HG03025 (cell line): ENCODE results near the gene FAM163A.
"Not testable (repeated sequence)": the region's sequence is repeated elsewhere in the genome, so short reads cannot be mapped to it uniquely, and the experiment has no call there.

Source experiments
- ATAC-seq: cut with Tn5 transposase; IDR thresholded peaks from one replicate; pipeline ENCODE4 v1.9.1; 2021; ENCODE audit warnings: mild to moderate bottlenecking, moderate library complexity; ENCODE audit not compliant: unreplicated experiment, low FRiP score

The FAM163A gene

DNA sequence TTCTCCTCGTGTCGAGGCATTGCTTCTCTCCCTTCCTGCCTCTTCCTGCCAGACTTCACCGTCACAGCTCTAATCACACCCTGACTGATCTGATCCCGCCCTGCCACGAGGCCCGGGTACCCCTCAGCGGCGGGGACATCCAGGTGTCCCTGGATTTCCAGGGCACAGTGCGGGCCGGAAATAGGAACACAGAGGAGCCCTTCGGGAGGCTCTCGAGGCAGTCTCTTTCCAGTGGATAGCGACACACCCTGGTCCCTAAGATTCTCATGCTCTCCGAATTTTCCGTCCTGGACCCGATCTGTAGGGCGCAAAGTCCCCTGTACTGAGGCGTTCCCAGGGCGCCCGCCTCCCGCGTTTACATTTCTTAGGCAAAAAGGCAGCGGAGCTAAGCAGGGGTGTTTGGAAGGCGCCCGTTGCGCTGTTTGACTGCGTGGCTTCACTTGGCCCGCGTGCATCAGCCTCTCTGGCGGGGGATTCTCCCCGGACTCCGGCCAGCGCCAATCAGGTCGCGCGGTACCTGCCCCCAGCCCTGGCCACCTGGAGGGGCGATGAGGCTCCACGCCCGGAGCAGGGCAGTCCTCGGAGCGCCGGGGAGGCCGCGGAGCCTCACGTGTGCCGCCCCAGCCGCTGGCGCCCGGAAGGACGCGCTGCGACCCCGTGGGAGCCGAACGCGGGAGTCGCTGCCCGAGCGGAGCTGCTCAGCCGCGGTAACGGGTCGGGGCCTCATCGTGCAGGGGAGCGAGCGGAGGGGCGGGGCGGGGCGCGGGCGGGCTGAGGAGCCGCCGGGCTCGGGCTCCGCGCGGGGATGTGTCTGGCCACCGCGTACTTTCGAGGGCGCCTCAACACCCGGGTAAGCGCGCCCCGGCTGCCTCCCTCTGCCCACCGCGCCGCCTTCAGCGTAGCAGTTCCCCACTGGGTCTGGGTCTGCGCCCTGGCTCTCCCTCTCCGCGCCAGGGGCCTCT is at the start of gene FAM163A:
Gene FAM163A, plus strand, starts transcription at position 575 of the 962 bp plus-strand sequence. CDS start 69,807 bp downstream, outside the sequence.
- ATAC-seq = no peak

DNA sequence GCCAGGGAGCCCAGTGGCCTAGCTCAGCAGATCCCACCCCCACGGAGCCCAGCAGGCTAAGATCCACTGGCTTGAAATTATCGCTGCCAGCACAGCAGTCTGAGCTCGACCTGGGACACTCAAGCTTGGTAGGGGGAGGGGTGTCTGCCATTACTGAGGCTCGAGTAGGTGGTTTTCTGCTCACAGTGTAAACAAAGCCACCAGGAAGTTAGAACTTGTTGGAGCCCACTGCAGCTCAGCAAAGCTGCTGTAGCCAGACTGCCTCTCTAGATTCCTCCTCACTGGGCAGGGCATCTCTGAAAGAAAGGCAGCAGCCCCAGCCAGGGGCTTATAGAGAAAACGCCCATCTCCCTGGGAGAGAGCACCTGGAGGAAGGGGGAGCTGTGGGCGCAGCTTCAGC is 48.6 kb upstream of the FAM163A start:
- ATAC-seq = not testable (repeated sequence)

DNA sequence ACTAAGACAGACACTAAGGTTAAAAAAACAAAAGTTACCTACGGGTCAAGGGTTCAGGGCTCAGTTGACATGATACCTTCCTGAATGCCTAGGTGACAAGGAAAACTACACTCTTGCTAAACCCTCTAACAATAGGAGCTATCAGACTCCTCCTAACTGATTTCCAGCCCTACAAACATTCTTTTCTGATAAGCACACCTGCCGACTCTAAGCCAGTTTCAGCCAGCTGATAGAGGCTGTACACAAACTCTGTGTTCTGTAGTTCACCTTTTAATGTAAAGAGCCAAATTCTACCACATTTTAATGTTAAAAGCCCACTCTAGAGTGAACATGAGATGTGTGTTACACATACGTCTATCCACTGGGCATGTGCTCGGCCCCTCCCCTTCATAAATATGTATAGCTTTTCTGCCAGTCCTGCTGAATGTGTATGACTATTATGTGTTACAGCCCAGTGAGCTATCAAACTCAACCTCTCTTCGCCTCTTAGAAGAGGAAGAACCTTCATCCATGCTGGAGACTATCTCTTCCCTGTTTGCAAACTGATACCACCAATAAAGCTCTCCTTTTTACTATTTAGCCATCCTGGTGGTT is 40.0 kb upstream of the FAM163A start:
- no peak for ATAC-seq

DNA sequence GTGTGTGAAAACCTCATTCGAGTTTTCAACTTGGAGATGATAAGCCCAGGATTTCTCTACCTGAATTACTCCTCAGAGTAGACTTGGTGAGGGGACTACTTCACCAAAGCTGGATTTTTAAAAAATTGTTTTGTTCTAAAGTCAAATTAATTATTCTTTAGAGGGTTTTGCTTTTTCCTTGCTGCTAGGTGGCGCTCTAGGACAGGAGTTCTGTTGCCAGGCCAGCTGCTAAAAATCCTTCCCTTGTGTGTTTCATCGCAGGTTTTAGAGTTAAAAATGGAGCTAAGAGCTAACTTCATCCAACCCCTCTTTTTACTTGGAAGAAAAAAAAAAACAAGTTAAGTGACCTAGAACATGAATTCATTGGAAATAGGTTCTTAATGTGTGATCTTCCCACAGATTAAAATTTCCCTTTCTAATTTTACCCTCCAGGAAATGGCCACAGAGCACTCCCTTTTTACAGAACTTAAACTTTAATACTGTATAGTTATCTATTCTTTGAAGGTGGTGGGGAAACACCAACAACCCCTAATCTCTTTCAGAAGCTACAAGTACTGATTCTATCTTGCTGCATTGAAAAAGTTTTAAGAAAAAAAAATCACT is 36.7 kb upstream of the FAM163A start:
- ATAC-seq = no peak

DNA sequence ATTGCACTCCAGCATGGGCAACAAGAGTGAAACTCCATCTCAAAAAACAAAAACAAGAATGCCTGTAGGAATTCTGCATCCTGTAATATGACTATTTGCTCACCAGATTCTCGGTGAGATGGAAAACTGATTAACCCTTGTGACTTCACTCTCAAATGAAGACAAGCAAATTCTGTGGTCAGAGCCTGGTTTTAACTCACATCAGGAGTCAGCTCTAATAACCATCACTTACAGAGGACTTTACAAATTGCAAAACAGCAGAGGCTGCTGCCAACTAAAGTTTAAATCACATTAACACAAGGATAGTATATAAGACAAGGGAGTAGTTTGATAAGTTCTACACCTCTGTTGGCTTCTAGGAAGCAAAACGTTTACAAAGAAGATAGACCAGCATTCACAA is 35.7 kb upstream of the FAM163A start:
- ATAC-seq = no peak

DNA sequence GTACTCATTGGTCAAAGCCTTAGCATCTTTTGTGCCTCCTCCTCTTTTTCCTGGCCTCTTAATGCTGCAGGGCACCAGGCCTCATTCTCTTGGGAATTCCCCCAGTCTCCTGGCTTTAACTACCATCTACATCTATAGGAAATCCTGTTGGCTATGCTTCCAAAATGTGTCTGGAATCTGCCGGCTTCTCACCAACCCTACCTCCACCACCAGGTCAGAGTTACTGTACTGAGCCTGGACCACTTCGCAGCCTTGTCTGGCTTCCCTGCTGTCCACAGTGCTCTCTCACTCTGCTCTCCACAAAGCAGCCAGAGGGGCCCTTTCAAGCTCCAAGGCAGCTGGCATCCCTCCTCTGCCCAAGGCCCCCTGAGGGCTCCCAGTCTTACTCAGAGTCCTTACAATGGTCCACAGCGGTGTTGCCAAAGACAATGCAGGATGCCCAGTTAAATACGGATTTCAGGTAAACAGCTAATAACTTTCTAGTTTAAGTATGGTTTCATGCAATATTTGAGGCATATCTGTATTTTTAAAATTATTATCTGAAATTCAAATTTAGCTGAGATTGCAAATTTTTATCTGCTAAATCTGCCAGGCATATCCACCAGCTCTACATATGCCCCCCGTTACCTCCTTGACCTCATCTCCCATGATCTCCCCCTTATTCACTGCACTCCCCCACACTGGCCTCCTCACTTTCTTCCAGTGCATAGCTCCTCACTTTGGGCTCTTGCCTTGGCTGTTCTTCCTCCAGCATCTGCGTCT is 34.5 kb upstream of the FAM163A start:
- no peak for ATAC-seq

DNA sequence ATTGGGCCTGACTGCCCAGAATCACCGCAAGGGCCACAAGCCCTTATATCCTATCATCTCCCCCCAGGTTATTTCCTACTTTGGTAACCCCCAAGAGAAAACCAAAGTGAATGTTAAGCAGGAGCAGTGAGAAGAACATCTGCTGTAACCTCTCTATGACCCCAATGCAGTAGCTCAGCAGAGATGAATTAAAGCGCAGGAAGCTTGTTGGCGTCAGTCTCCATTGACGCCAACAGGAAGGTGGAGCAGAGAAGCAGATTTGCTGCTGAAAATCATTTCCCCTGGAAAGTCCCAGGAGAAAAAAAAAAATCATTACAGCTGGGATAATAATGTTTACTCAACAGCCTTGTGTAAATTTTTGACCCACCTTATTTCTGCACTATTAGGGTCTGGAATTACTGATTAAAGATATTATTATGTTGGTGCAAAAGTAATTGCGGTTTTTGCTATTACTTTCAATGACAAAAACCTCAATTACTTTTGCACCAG is 33.2 kb upstream of the FAM163A start:
- no peak for ATAC-seq

DNA sequence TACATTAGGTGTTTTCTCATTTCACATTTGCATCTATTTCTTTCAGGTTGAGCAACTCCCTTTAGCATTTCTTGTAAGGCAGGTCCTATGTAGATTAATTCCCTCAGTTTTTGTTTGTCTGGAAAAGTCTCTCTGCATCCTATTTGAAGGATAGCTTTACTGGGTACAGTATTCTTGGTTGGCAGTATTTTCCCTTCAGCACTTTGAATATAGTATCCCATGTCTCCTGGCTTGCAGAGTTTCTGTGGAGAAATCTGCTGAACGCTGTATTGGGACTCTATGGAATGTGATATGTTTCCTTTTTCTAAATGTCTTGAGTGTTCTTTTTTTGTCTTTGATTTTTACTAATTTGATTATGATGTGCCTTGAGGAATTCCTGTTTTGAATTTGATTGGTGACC is 28.9 kb upstream of the FAM163A start:
- ATAC-seq = no peak

DNA sequence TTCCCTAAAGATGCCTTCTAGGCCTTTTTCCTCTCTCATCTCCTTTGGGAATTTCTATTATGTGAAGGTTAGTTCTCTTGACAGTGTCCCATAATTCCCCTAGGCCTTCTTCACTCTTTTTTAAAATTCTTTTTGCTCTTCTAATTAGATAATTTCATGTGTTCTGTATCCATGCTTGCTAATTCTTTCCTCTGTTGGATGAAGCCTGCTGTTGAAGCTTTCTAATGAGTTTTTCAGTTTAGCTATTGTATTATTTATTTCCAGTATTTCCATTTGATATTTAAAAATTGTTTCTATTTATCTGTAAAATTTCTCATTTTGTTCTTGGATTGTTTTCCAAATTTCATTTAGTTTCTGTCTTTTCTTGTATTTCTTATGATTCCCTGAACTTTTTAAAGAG is 28.5 kb upstream of the FAM163A start:
- ATAC-seq = no peak

DNA sequence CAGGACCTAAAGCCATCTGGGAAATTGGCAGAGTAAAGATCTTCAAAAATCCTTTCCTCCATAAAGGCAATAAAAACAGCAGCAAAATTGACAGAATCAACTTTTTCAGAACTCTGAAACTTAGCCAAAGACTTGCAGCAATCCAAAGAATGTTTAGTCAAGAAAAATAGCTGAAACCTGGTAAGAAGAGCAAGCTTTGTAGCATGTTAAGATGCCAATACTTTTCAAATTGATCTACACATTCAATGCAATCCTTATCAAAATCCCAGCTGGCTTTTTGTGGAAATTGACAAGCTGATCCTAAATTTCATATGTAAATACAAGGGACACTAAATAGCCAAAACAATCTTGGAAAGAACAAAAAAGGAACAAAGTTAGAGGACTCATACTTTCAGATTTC is 23.8 kb upstream of the FAM163A start:
- ATAC-seq = no peak

DNA sequence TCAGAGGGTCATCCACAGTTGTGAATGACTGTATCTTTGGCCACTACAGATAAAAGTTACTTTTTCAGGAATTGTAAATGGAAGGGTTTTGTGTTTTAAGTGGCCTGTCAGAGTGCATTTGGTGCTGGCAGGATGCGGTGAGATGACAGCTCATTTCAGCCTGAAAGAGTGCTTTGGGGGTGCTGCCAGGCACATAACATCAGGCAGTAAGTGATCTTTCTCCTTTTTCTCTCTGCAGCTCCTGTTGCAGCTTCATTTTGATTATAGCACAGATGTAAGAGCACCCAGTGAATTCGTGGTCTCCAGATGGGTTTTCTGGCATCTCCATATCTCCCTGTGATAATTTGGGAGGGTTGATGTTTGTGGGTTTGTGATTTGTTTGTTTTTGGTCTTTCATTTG is 14.8 kb upstream of the FAM163A start:
- ATAC-seq = no peak

DNA sequence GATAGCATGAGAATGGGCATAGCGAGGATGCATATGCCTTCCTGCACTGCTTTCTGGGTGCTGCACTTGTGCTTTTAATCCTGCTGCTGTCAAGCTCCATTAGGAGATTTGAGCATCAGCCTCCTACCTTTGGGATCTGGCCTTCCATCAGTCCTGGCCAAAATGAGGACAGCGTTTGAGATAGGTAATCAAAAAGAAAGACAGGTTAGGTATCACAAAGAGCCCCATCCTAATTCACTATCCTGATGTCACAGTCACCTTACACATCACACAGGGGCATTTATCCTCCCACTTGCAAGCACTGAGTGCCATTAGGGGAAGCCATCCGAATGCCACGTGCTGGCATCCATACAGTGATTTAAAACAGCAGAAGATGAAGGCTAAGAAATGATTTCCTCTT is 13.2 kb upstream of the FAM163A start:
- no peak for ATAC-seq

DNA sequence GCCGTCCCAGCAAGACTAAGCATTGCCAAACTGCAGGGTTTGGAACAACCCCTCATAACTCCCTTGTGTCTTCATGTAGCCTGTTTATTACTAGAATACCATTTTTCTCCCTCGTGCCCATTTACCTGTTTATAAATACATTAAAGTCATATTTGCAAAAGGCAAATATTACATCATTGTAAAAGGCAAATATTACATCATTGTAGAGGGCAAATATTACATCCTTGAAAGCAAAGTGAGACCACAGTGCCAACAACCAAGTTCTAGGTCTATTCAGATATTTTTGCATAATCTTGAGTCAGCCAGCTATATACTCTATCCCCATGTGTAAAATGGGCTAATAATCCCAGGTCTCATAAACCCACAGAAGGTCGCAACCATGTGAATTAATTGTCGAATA is 11.4 kb upstream of the FAM163A start:
- no peak for ATAC-seq

DNA sequence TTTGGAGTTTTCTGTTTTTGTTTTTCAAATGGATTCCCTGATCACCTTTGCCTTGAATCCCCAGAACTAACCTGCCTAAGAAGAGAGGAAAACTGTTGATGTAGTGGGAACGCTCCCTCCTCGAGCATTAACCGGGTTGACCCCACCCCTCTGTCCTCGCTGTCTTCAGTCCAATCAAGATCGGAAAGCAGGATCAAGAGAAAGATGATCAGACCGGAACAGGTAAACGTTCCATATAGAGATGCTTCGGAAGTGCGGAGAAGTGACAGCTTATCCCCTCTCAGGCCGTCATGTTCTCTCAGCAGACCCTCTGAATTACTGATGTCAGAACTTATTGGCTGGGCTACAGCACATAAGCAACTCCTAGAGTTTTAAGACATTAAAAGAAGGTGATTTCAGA is 800 bp upstream of the FAM163A start:
- no peak for ATAC-seq

DNA sequence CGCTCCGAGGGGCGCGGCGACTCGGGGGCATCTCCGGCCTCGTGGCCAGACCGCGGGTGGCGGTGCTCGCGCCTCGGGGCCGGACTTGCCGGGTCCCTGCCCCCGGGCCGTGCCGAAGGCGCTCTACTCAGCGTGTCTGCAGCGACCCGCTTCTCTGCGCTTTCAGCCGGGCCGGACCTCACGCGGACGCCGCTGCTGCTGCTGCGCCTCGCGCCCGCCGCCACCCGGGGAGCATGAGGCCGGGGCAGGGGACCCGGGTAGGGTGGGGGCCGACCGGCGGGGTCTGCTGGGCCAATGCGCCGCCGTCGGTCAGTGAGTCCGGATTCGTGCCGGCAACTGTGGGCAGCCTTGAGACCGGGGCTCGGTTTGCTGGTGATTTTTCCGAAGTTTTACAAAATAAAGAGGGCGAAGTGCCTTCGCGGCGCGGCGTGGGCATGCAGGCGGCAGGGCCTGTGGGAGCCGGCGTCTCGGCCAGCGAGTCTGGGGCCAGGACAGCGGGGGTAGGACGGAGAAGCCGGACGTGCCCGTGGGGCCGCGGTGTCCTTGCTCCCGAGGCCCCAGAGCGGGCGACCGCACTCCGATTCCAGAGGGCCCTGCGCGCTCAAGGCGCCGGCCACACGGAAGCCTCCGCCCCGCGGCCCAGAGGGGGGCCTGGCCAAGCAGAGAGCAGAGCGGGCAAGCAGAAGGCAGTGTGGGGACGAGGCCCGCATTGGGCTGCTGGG is 749 bp downstream of the FAM163A start:
- no peak for ATAC-seq

DNA sequence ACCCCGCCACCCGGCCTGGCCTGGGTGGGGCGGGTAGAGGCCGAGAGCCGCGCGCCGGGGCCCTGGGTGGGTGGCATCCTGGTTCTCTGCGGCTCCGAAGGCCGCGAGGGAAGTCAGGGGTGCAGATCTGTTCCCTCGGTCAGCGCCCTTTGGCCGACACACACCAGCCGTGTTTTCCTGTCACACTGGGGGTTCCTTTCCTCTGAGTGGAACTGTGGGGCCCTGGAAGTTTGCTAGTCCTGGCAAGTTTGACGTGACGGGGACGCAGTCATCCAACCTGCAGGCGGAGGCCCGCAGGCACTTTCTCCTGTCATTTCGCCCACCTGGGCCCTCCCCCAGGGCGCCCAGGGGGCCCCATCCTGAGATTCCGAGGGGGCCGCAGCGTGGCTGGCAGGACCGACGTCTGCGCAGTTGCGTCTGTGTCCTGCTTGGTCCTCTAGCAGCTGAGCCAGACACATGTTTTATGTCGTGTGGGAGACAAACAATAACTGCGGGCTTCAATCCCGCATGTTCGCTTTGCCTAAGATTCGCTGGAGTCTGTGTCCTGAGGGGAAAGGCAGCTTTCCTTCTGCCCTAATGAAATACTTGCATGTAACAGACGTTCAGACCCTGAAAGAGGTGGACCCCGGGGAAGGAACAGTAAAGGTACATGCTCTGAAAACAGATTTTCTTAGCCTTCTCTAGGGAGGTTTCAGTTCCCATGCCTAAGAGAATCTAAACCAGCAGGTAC is 1.5 kb downstream of the FAM163A start:
- ATAC-seq = no peak

DNA sequence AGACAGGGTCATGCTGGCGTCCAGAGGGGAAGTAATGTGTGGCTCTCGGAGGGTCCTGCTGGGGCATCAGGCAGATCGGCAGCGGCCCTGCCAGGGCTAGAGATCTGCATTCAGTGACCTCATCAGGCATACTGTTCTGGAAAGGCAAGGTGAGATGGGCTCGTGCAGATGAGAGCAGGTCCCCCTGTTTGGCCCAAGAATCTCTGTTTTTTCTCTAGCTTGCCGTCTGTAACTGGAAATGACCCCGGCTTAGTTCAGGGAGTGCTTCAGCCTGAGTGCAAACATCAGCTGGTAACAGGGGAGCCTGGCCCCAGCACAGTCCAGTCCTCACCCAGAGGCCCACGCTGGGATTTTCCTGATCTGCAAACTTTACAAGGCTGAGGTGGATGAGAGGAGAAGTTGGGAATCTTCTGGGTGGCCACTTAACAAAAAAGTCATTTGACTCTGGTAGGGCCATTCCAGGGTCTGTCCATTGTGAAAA is 2.1 kb downstream of the FAM163A start:
- no peak for ATAC-seq

DNA sequence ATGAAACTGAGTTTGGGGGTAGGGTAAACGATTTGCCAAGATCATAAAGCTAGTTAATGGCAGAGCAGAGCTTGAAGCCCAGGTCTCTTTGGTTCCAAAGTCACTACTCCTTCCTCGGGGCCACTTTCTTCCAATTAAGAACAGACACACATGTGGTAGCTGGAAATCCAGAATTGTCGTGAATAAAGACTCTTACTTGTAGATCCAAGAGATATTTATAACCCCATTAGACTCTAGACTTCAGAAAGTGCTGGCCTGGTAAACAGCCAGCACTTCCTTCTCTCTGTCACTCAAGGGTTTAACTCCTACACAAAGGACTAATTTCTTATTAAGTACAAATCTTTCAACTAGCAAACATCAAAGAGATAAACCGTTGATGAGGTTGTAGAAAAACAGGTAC is 2.7 kb downstream of the FAM163A start:
- ATAC-seq = no peak

DNA sequence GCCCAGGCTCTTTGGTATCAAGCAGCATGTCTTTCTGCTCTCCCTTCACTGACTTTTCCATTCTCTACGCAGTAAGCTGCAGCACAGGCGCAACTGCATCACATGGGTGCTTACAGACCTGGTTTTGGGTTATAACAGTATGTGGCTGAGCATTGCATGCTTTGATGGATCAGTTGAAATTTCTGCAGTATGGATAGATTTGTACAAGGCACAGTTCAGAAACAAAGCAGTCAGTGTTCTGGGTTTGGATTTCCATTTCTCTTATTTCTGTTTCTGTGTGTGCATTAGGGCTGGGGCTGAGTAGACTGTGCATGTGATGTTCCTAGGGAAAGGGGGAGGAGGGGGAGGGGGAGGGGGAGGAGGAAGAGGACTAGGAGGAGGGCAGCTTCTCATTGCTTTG is 4.5 kb downstream of the FAM163A start:
- ATAC-seq = no peak
